H1 (cell line): ENCODE data around the gene TGFB2. TPM values are rescaled to one million over a fixed set of nuclear protein-coding genes. Genes with fewer than 3 reads are reported as not detected.
A peak's percentile ranks its signal among the peaks of the same experiment; 100 is the strongest.

ENCODE experiments used
- CTCF ChIA-PET: fragments of 300-600 bp; sonication (Branson Sonifier 250); formaldehyde crosslinking; loops from one replicate; lab custom pipeline; 2021; ENCODE audit not compliant: partially characterized antibody; lab: Charles Lee
- POLR2A ChIA-PET: fragments of 300-600 bp; sonication (Branson Sonifier 250); formaldehyde crosslinking; loops from one replicate; lab custom pipeline; 2021; ENCODE audit warnings: inconsistent platforms; ENCODE audit not compliant: partially characterized antibody; lab: Charles Lee
- DNase-seq, 2 experiments: peaks; one replicate each; pipeline versions ENCODE4 v3.0.0 to v3.0.0-alpha.2; 2010 to 2022; ENCODE audit warnings: low spot score in 2 of 2, low read depth in 1 of 2, mixed read lengths in 1 of 2
- FAIRE-seq: peaks from 2 replicates; lab custom pipeline; 2011; peaks lifted over from hg19 to GRCh38; lab: Jason Lieb, UNC
- H2AFZ ChIP-seq: 2 replicates; pipeline ENCODE4 v1.8.1; 2012; ENCODE audit warnings: low read length, inconsistent platforms
- H2AK5ac ChIP-seq: 2 replicates; pipeline ENCODE4 v1.6.1; 2013; ENCODE audit warnings: low read depth, low read length
- H2BK120ac ChIP-seq: replicated peaks from 2 replicates; pipeline ENCODE3; 2013; ENCODE audit warnings: low read depth, low read length, inconsistent platforms
- H2BK12ac ChIP-seq: 2 replicates; pipeline ENCODE4 v1.6.1; 2013; ENCODE audit warnings: low read depth, low read length
- H2BK15ac ChIP-seq: 2 replicates; pipeline ENCODE4 v1.6.1; 2013; ENCODE audit warnings: low read length
- H2BK20ac ChIP-seq: 2 replicates; pipeline ENCODE4 v1.6.1; 2013; ENCODE audit warnings: low read length
- H2BK5ac ChIP-seq: 2 replicates; pipeline ENCODE4 v1.6.1; 2013; ENCODE audit warnings: low read depth, low read length
- H3K14ac ChIP-seq: 2 replicates; pipeline ENCODE4 v1.6.1; 2013; ENCODE audit warnings: inconsistent platforms; ENCODE audit not compliant: insufficient read length
- H3K18ac ChIP-seq: 2 replicates; pipeline ENCODE4 v1.6.1; 2013; ENCODE audit warnings: low read length; ENCODE audit errors: extremely low read depth
- H3K23ac ChIP-seq: 2 replicates; pipeline ENCODE4 v1.6.1; 2013; ENCODE audit warnings: inconsistent platforms; ENCODE audit not compliant: insufficient read length
- H3K23me2 ChIP-seq: 2 replicates; pipeline ENCODE4 v1.6.1; 2013; ENCODE audit warnings: low read depth, low read length
- H3K27ac ChIP-seq: 2 replicates; pipeline ENCODE4 v1.6.1; 2011; ENCODE audit warnings: low read depth, low read length, inconsistent platforms
- H3K27me3 ChIP-seq, 4 experiments: replicated peaks in 1 of 4; 1 replicate in 1 of 4; 2 replicates in 3 of 4; pipeline versions ENCODE4 v1.6.1 to v1.8.1; 2011 to 2013; ENCODE audit warnings: low read length in 3 of 4, mild to moderate bottlenecking in 3 of 4, inconsistent platforms in 2 of 4, mixed read lengths in 2 of 4, moderate library complexity in 1 of 4; ENCODE audit not compliant: control insufficient read depth in 3 of 4, insufficient read depth in 3 of 4; ENCODE audit errors: extremely low read depth in 1 of 4
- H3K36me3 ChIP-seq, 4 experiments: 2 replicates each; pipeline versions ENCODE4 v1.6.1 to v1.8.1; 2011 to 2013; ENCODE audit warnings: mild to moderate bottlenecking in 4 of 4, low read length in 3 of 4, moderate library complexity in 2 of 4, control low read depth in 1 of 4, inconsistent platforms in 1 of 4; ENCODE audit not compliant: insufficient read depth in 4 of 4, control insufficient read depth in 2 of 4
- H3K4ac ChIP-seq: replicated peaks from 2 replicates; pipeline ENCODE3; 2013; ENCODE audit warnings: low read length, low read depth, mixed read lengths, inconsistent platforms; ENCODE audit not compliant: insufficient read length
- H3K4me1 ChIP-seq, 4 experiments: replicated peaks in 1 of 4; 1 replicate in 1 of 4; 2 replicates in 3 of 4; pipeline versions ENCODE4 v1.6.1 to v1.8.1; 2011 to 2013; ENCODE audit warnings: low read length in 3 of 4, inconsistent platforms in 2 of 4, mixed read lengths in 1 of 4; ENCODE audit not compliant: insufficient read depth in 4 of 4, control insufficient read depth in 3 of 4
- H3K4me2 ChIP-seq, 2 experiments: 2 replicates each; pipeline versions ENCODE4 v1.6.1 to v1.8.1; 2011 to 2013; ENCODE audit warnings: low read depth in 2 of 2, low read length in 2 of 2, control low read depth in 1 of 2, inconsistent platforms in 1 of 2, mild to moderate bottlenecking in 1 of 2; ENCODE audit not compliant: insufficient read depth in 1 of 2
- H3K4me3 ChIP-seq, 4 experiments: fragments of 200-600, 300-600 bp in 1 of 4; sonication (generic), shearing (Covaris generic), sonication (Bioruptor Twin) in 1 of 4; 2 replicates each; pipeline versions ENCODE4 v1.5.1 to v1.8.1; 2011 to 2016; ENCODE audit warnings: low read length in 4 of 4, low read depth in 3 of 4, control low read depth in 2 of 4, inconsistent platforms in 2 of 4, mild to moderate bottlenecking in 2 of 4, mixed read lengths in 1 of 4, moderate library complexity in 1 of 4; ENCODE audit not compliant: insufficient read depth in 2 of 4; ENCODE audit errors: extremely low read depth in 1 of 4
- H3K56ac ChIP-seq: replicated peaks from 2 replicates; pipeline ENCODE3; 2013; ENCODE audit warnings: low read depth, mild to moderate bottlenecking, mixed read lengths, low read length, inconsistent platforms; ENCODE audit not compliant: insufficient read length
- H3K79me1 ChIP-seq: 2 replicates; pipeline ENCODE4 v1.6.1; 2013; ENCODE audit warnings: low read depth, low read length, control low read depth
- H3K79me2 ChIP-seq, 2 experiments: 2 replicates each; pipeline versions ENCODE4 v1.6.1 to v1.8.1; 2012 to 2013; ENCODE audit warnings: low read length in 2 of 2, mild to moderate bottlenecking in 2 of 2, inconsistent platforms in 1 of 2; ENCODE audit not compliant: insufficient read depth in 2 of 2, control insufficient read depth in 1 of 2
- H3K9ac ChIP-seq, 4 experiments: replicated peaks in 1 of 4; 1 replicate in 1 of 4; 2 replicates in 3 of 4; pipeline versions ENCODE4 v1.6.1 to v1.8.1; 2011 to 2013; ENCODE audit warnings: low read depth in 3 of 4, low read length in 3 of 4, control low read depth in 2 of 4, mild to moderate bottlenecking in 2 of 4, moderate library complexity in 2 of 4, inconsistent platforms in 1 of 4; ENCODE audit errors: extremely low read depth in 1 of 4
- H3K9me3 ChIP-seq, 2 experiments: 2 replicates each; pipeline versions ENCODE4 v1.6.1 to v1.8.1; 2012 to 2013; ENCODE audit warnings: mild to moderate bottlenecking in 2 of 2, moderate library complexity in 2 of 2, control low read depth in 1 of 2, inconsistent platforms in 1 of 2, low read depth in 1 of 2, low read length in 1 of 2, mixed read lengths in 1 of 2; ENCODE audit not compliant: insufficient read depth in 2 of 2
- H4K20me1 ChIP-seq, 2 experiments: replicated peaks in 1 of 2; 2 replicates each; pipeline versions ENCODE3 to v1.8.1; 2011 to 2013; ENCODE audit warnings: inconsistent platforms in 2 of 2, low read length in 2 of 2, mild to moderate bottlenecking in 1 of 2; ENCODE audit not compliant: insufficient read depth in 2 of 2, control insufficient read depth in 1 of 2
- H4K5ac ChIP-seq: 2 replicates; pipeline ENCODE4 v1.6.1; 2013; ENCODE audit warnings: low read length, low read depth, mixed read lengths, inconsistent platforms; ENCODE audit not compliant: insufficient read length
- H4K8ac ChIP-seq: 2 replicates; pipeline ENCODE4 v1.8.0; 2013; ENCODE audit warnings: mild to moderate bottlenecking, moderate library complexity, low read length, inconsistent platforms; ENCODE audit not compliant: insufficient read depth; ENCODE audit errors: extremely low read depth
- H4K91ac ChIP-seq: replicated peaks from 2 replicates; pipeline ENCODE3; 2013; ENCODE audit warnings: low read length, mixed read lengths, inconsistent platforms; ENCODE audit not compliant: insufficient read length
- CBX5 ChIP-seq: fragments of 300-800, 300-1000 bp; sonication (generic); IDR thresholded peaks from 2 replicates; pipeline ENCODE4 v1.7.1; 2016; ENCODE audit warnings: antibody characterized with exemption, low read length, low read depth
- MAFK ChIP-seq: IDR thresholded peaks from 2 replicates; pipeline ENCODE4 v1.6.1; 2012; ENCODE audit warnings: low read depth, mild to moderate bottlenecking, improper control_type of control experiment, low read length
- NRF1 ChIP-seq: IDR thresholded peaks from 2 replicates; pipeline ENCODE4 v1.6.1; 2011; ENCODE audit warnings: mild to moderate bottlenecking, low read depth, low read length, improper control_type of control experiment
- POLR2A ChIP-seq, 2 experiments: IDR thresholded peaks; 1 replicate in 1 of 2; 2 replicates in 1 of 2; pipeline ENCODE4 v1.6.1; 2011; ENCODE audit warnings: low read depth in 2 of 2, low read length in 2 of 2, mild to moderate bottlenecking in 2 of 2; ENCODE audit errors: control extremely low read depth in 1 of 2
- SIX5 ChIP-seq: IDR thresholded peaks from 2 replicates; pipeline ENCODE4 v1.6.1; 2011; ENCODE audit warnings: mild to moderate bottlenecking, low read depth, low read length
- SRF ChIP-seq: IDR thresholded peaks from 2 replicates; pipeline ENCODE4 v1.6.1; 2011; ENCODE audit warnings: mild to moderate bottlenecking, low read depth, low read length, moderate library complexity
- TAF1 ChIP-seq: IDR thresholded peaks from 2 replicates; pipeline ENCODE4 v1.6.1; 2011; ENCODE audit warnings: mild to moderate bottlenecking, low read depth, low read length
- WGBS, 2 experiments: shearing (Covaris generic) in 1 of 2; methylation state at CpG; one replicate each; pipeline versions ENCODE4 v1.1.6 to v1.1.7; 2013 to 2015; ENCODE audit warnings: low lambda C conversion rate in 2 of 2, mixed read lengths in 2 of 2, inconsistent platforms in 1 of 2, low coverage in 1 of 2, missing lambda C conversion rate in 1 of 2; ENCODE audit not compliant: insufficient replicate concordance in 2 of 2, insufficient coverage in 1 of 2, insufficient read length in 1 of 2; ENCODE audit errors: extremely low coverage in 1 of 2, missing lambda C conversion rate in 1 of 2; 5-methylcytosine and 5-hydroxymethylcytosine counted together
- polyA plus RNA-seq, 7 experiments: library from polyadenylated mRNA; depleted of rRNA in 3 of 7; stranded (reverse) in 5 of 7; unstranded in 2 of 7; fragments of >200 nt in 5 of 7; fragments of 200-250 nt in 2 of 7; gene quantifications; 1 replicate in 5 of 7; 2 replicates in 1 of 7; 4 replicates in 1 of 7; pipeline versions ENCODE4 v1.2.1 to v1.2.3, GENCODE V29; 2011 to 2013; ENCODE audit warnings: missing spikeins in 2 of 7, mixed read lengths in 2 of 7
- total RNA-seq: library from RNA; stranded (reverse); fragmentation: NEBNext Ultra II Directional; extraction: Animal tissue kit (Norgen Biotek cat#: 25700); gene quantifications from 2 replicates; pipeline ENCODE4 v1.2.1, GENCODE V29; 2021

Gene TGFB2
- total and polyA plus RNA-seq, 2 of the 8 experiments (the other 6 are each of a cell fraction or from before 2014, with no cell fraction given), result 0.26 to 0.84 TPM

GRCh38 chr1:218312509-218312908 is 32.6 kb upstream of the TGFB2 start:
- Histone ChIP-seq H2BK15ac (no peak overlapping the region), H3K56ac (no peak overlapping the region), H2AFZ (no peak overlapping the region), H4K5ac (peak overlapping the region; percentile 85), H3K4me2 (no peak overlapping the region), H4K91ac (no peak overlapping the region), H3K9me3 (no peaks in the 10 kb centered on the region), H4K8ac (no peak overlapping the region), H3K27ac (no peak overlapping the region), H3K36me3 (peaks cover 0 to 24% (median 3%) of the 10 kb centered on the region in 4 experiments; a peak in 2 of 8 replicates), H3K27me3 (no peaks in the 10 kb centered on the region), H3K23ac (no peak overlapping the region), H4K20me1 (no peaks in the 10 kb centered on the region), H2BK12ac (no peak overlapping the region), H2BK5ac (no peak overlapping the region), H2BK120ac (no peak overlapping the region), H3K9ac (no peak overlapping the region), H2AK5ac (no peak overlapping the region), H3K18ac (no peak overlapping the region), H3K4me3 (no peak overlapping the region), H3K23me2 (0 out of 2 replicates have a peak, but pooled peaks cover 1% of the 10 kb centered on the region), H3K79me2 (no peaks in the 10 kb centered on the region; a peak in 1 of 4 replicates), H3K14ac (no peak overlapping the region), H2BK20ac (no peak overlapping the region), H3K4me1 (peaks cover 0 to 5% (median 1%) of the 10 kb centered on the region in 4 experiments; a peak in 2 of 7 replicates), H3K4ac (no peak overlapping the region), H3K79me1 (no peaks in the 10 kb centered on the region; the same call in 1 of the 2 replicates)
- TF ChIP-seq SRF (no peak), POLR2A (IDR thresholded peaks at IDR 0.05; ENCODE audit: control extremely low read depth in 1 of 2, low read depth in 2 of 2, low read length in 2 of 2) (no peak), NRF1 (no peak), MAFK (no peak), TAF1 (no peak), CBX5 (no peak), SIX5 (no peak)
- ChIA-PET CTCF (interaction anchor here (1.3 kb wide), 1 partner anchor 53 kb away, joined by 3 read pairs; no protein-coding TSS in a partner anchor), POLR2A (interaction anchor here (2.1 kb wide), 1 partner anchor 28 kb away, joined by 6 read pairs; the partner anchor contains the start of gene RRP15)
- FAIRE-seq (no peak), DNase-seq (no peak)
- WGBS, 2 experiments, result 97 to 100% methylated on average over 1 to 2 of the region's 2 CpGs
